GM23338 (cell line): ENCODE results near the gene ESPN. TPM values are rescaled to one million over a fixed set of nuclear protein-coding genes. Genes with fewer than 3 reads are reported as not detected.
"Not testable (repeated sequence)": the region's sequence is repeated elsewhere in the genome, so short reads cannot be mapped to it uniquely, and the experiment has no call there.

Source experiments
- ATAC-seq: fragments of 200-7000 bp; cut with Tn5 transposase; 3 replicates; pipeline ENCODE4 v1.9.1; 2020
- DNase-seq: peaks from one replicate; pipeline ENCODE4 v3.0.0-alpha.2; 2015; ENCODE audit warnings: low spot score
- H2AFZ ChIP-seq: fragments of 200-600 bp; sonication (generic); 2 replicates; pipeline ENCODE4 v1.8.0; 2016; ENCODE audit warnings: antibody characterized with exemption, mild to moderate bottlenecking, moderate library complexity
- H3F3A ChIP-seq: fragments of 200-600 bp; sonication (generic); replicated peaks from 2 replicates; pipeline ENCODE4 v1.8.0; 2017; ENCODE audit warnings: antibody characterized with exemption, mixed run types, low read depth
- H3K27ac ChIP-seq: fragments of 200-600 bp; sonication (generic); 2 replicates; pipeline ENCODE4 v1.6.1; 2016; ENCODE audit warnings: low read depth
- H3K27me3 ChIP-seq: fragments of 200-600 bp; sonication (generic); 2 replicates; pipeline ENCODE4 v1.8.0; 2016; ENCODE audit warnings: mild to moderate bottlenecking, mixed run types, moderate library complexity; ENCODE audit not compliant: insufficient read depth
- H3K36me3 ChIP-seq: fragments of 200-600 bp; sonication (generic); 2 replicates; pipeline ENCODE4 v1.8.0; 2016; ENCODE audit warnings: mild to moderate bottlenecking; ENCODE audit not compliant: insufficient read depth
- H3K4me1 ChIP-seq: fragments of 200-600 bp; sonication (generic); 2 replicates; pipeline ENCODE4 v1.8.0; 2016; ENCODE audit warnings: mild to moderate bottlenecking, moderate library complexity; ENCODE audit not compliant: insufficient read depth
- H3K4me2 ChIP-seq: fragments of 200-600 bp; sonication (generic); 2 replicates; pipeline ENCODE4 v1.7.1; 2017; ENCODE audit warnings: mixed run types
- H3K4me3 ChIP-seq: fragments of 200-600 bp; sonication (generic); 2 replicates; pipeline ENCODE4 v1.6.1; 2016; ENCODE audit warnings: mixed run types
- H3K79me2 ChIP-seq: fragments of 200-600 bp; sonication (generic); replicated peaks from 2 replicates; pipeline ENCODE4 v1.8.0; 2017; ENCODE audit warnings: mild to moderate bottlenecking; ENCODE audit not compliant: insufficient read depth
- H3K9me2 ChIP-seq: fragments of 200-600 bp; sonication (generic); 2 replicates; pipeline ENCODE4 v1.8.0; 2017; ENCODE audit not compliant: insufficient read depth
- H4K20me1 ChIP-seq: fragments of 200-600 bp; sonication (generic); replicated peaks from 2 replicates; pipeline ENCODE4 v1.8.0; 2017; ENCODE audit warnings: mild to moderate bottlenecking; ENCODE audit not compliant: insufficient read depth
- H3K27ac Mint-ChIP-seq: 2 replicates; pipeline ENCODE4 v1.8.0; 2020; ENCODE audit warnings: inconsistent platforms, mild to moderate bottlenecking, moderate library complexity, mixed read lengths
- H3K27me3 Mint-ChIP-seq: 3 replicates; pipeline ENCODE4 v1.8.0; 2022; ENCODE audit warnings: low read depth, mild to moderate bottlenecking, moderate library complexity, mixed read lengths, inconsistent platforms; ENCODE audit not compliant: insufficient read depth, poor library complexity
- H3K36me3 Mint-ChIP-seq: 3 replicates; pipeline ENCODE4 v1.8.0; 2021; ENCODE audit warnings: low read depth, mild to moderate bottlenecking, inconsistent platforms, moderate library complexity, mixed read lengths
- H3K4me1 Mint-ChIP-seq: 3 replicates; pipeline ENCODE4 v1.8.0; 2020; ENCODE audit warnings: mild to moderate bottlenecking, inconsistent platforms, mixed read lengths
- H3K4me3 Mint-ChIP-seq: 3 replicates; pipeline ENCODE4 v1.8.0; 2021; ENCODE audit warnings: moderate library complexity, mild to moderate bottlenecking, inconsistent platforms, mixed read lengths
- H3K9me3 Mint-ChIP-seq: 3 replicates; pipeline ENCODE4 v1.8.0; 2020; ENCODE audit warnings: moderate library complexity, mild to moderate bottlenecking, inconsistent platforms, mixed read lengths
- EZH2phosphoT487 ChIP-seq: fragments of 200-600 bp; sonication (generic); IDR thresholded peaks from one replicate; pipeline ENCODE4 v1.8.1; 2018; ENCODE audit warnings: antibody characterized with exemption; ENCODE audit not compliant: unreplicated experiment
- ZNF331 ChIP-seq: fragments of 250-450 bp; sonication (Bioruptor Pico); IDR thresholded peaks from 2 replicates; pipeline ENCODE4 v1.5.0; 2020; ENCODE audit warnings: low read depth, mild to moderate bottlenecking, moderate library complexity
- polyA plus RNA-seq: library from polyadenylated mRNA; unstranded; fragments of >200 nt; fragmentation: Nextera tagmentation; extraction: Ambion mirVana; gene quantifications from 2 replicates; pipeline ENCODE4 v1.2.1, GENCODE V29; 2016
- total RNA-seq: library from RNA; depleted of rRNA; stranded (reverse); fragments of >200 nt; shearing (Covaris generic); gene quantifications from 2 replicates; pipeline ENCODE4 v1.2.3, GENCODE V29; 2014
- TF ChIP-seq, protein P1 (sequence below), 2 experiments: fragments of 200-600 bp in 1 of 2; sonication (generic) in 1 of 2; conservative IDR thresholded peaks; 2 replicates each; pipeline versions ENCODE4 v1.5.1 to v1.6.1; 2016 to 2017; ENCODE audit warnings: antibody characterized with exemption in 2 of 2, low read depth in 2 of 2, mild to moderate bottlenecking in 2 of 2, moderate library complexity in 1 of 2

Gene ESPN
- total and polyA plus RNA-seq, 2 experiments from 2014 or later, result 12.2 to 13.6 TPM

GRCh38 chr1:6444377-6444776, 19.8 kb downstream of the ESPN start (continued):
- TF ChIP-seq, protein P1, sequence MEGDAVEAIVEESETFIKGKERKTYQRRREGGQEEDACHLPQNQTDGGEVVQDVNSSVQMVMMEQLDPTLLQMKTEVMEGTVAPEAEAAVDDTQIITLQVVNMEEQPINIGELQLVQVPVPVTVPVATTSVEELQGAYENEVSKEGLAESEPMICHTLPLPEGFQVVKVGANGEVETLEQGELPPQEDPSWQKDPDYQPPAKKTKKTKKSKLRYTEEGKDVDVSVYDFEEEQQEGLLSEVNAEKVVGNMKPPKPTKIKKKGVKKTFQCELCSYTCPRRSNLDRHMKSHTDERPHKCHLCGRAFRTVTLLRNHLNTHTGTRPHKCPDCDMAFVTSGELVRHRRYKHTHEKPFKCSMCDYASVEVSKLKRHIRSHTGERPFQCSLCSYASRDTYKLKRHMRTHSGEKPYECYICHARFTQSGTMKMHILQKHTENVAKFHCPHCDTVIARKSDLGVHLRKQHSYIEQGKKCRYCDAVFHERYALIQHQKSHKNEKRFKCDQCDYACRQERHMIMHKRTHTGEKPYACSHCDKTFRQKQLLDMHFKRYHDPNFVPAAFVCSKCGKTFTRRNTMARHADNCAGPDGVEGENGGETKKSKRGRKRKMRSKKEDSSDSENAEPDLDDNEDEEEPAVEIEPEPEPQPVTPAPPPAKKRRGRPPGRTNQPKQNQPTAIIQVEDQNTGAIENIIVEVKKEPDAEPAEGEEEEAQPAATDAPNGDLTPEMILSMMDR (conservative IDR thresholded peaks at IDR 0.05; ENCODE audit: low read depth in 2 of 2), result no peak
- TF ChIP-seq EZH2phosphoT487, result no peak

- H3K4me1 ChIP-seq, result peaks cover 7% of the 10 kb centered on the region; the same call in 1 of the 2 replicates
- H3K4me2 ChIP-seq, result no peak overlapping the region
- H4K20me1 ChIP-seq, result no peaks in the 10 kb centered on the region
- H3K27me3 ChIP-seq, result peaks cover 13% of the 10 kb centered on the region
- peaks cover 23% of the 10 kb centered on the region for H3K4me1 Mint-ChIP-seq
- TF ChIP-seq ZNF331 (CRISPR knock-in tag), result no peak
- TF ChIP-seq, protein P1 (conservative IDR thresholded peaks at IDR 0.05; ENCODE audit: low read depth in 2 of 2), result peak; percentile 52 to 75
- no peak overlapping the region for H3K27ac Mint-ChIP-seq
- H3K9me3 Mint-ChIP-seq, result no peaks in the 10 kb centered on the region
- DNase-seq (peak; percentile 76), ATAC-seq (peak; percentile 1)
- no peaks in the 10 kb centered on the region for H3K79me2 ChIP-seq
- no peaks in the 10 kb centered on the region for H3K36me3 Mint-ChIP-seq
- H3K4me3 ChIP-seq, result no peak overlapping the region
- no peaks in the 10 kb centered on the region for H3K36me3 ChIP-seq
- no peak overlapping the region for H3K27ac ChIP-seq
- no peak overlapping the region for H2AFZ ChIP-seq
- peaks cover 19% of the 10 kb centered on the region for H3K27me3 Mint-ChIP-seq
- H3K4me3 Mint-ChIP-seq, result no peak overlapping the region
- H3F3A ChIP-seq, result no peaks in the 10 kb centered on the region
- H3K9me2 ChIP-seq, result no peaks in the 10 kb centered on the region
Measured at GRCh38 chr1:6445062-6445763, 20.6 kb downstream of the ESPN start.

DNA sequence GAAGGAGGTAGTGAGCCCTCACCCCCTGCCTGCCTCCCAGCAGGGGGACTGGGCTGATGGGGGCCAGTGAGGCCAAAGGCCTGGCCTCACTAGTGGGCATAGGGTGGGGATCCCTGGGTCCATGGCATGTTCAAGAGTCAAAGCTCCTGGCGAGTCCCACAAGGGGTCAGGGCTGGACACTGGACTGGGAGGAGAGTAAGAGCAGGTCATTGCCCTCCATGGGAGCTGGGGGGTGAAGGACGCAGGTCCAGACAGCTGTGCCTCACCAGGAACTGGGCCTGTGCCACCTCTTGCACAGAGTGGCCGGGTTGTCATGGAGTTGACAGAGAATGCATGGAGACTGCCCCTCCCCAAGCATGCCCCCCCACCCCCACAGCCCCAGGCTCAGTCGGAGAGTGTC, 21.4 kb downstream of the ESPN start:
- H3K36me3 Mint-ChIP-seq, H4K20me1 ChIP-seq, H3K27ac ChIP-seq, ATAC-seq, H3K27ac Mint-ChIP-seq, H3K4me1 ChIP-seq, H3K36me3 ChIP-seq, H3K9me3 Mint-ChIP-seq, H3K4me3 Mint-ChIP-seq, H3K79me2 ChIP-seq, H3F3A ChIP-seq, H3K4me2 ChIP-seq, H3K4me3 ChIP-seq, H3K9me2 ChIP-seq, DNase-seq, H2AFZ ChIP-seq: not testable (repeated sequence)
- Mint-ChIP-seq H3K27me3 (peaks cover 22% of the 10 kb centered on the region), H3K4me1 (peaks cover 30% of the 10 kb centered on the region)
- peaks cover 12% of the 10 kb centered on the region for H3K27me3 ChIP-seq
